ENCODE data around the gene PHF23. TPM values are rescaled to one million over a fixed set of nuclear protein-coding genes. Genes with fewer than 3 reads are reported as not detected.
A peak's percentile ranks its signal among the peaks of the same experiment; 100 is the strongest.

The PHF23 gene
- total and polyA plus RNA-seq, 9 of the 15 experiments (the other 6 are each of a cell fraction or from before 2014, with no cell fraction given), result 7.4 to 87.5 (median 33.7) TPM

DNA sequence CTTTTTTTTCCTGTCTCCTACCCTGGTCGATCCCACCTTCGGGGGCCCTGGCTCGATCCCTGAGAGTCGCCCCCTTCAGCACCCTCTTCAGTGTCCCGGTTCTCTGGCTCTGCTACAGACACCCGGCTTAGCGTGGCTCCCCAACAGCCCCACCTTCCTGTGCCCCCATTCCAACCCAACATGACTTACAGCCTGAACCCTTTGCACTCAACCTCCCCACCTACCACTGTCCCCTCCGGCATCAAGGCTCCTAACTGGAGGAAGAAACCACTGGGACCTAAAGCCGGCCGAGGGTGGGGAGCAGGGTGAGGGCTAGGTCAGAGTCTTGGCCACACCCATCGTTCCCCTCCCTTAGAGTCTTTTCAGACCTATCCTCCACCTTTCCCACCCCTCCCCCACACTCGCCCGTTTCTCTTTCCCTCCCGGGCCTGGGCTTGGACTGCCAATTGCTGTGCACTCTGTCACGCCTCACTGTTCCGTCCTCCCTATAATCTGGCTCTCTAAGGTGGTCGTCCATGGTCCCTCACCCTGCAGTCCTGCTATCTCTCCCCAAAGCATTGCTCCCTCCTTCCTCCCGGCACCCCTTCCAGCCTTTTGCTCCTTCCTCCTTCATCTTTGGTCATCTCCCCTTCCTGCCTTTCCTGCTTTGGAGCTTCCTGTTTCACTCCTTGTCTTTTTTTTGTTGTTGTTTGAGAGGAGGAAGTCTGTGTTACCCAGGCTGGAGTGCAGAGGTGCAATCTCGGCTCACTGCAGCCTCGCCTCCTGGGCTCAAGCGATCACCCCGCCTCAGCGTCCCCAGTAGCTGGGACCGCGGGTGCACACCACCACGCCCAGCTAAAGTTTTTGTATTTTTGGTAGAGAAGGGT lies 23.9 kb upstream of the PHF23 start (continued):
- TF ChIP-seq, protein P1, sequence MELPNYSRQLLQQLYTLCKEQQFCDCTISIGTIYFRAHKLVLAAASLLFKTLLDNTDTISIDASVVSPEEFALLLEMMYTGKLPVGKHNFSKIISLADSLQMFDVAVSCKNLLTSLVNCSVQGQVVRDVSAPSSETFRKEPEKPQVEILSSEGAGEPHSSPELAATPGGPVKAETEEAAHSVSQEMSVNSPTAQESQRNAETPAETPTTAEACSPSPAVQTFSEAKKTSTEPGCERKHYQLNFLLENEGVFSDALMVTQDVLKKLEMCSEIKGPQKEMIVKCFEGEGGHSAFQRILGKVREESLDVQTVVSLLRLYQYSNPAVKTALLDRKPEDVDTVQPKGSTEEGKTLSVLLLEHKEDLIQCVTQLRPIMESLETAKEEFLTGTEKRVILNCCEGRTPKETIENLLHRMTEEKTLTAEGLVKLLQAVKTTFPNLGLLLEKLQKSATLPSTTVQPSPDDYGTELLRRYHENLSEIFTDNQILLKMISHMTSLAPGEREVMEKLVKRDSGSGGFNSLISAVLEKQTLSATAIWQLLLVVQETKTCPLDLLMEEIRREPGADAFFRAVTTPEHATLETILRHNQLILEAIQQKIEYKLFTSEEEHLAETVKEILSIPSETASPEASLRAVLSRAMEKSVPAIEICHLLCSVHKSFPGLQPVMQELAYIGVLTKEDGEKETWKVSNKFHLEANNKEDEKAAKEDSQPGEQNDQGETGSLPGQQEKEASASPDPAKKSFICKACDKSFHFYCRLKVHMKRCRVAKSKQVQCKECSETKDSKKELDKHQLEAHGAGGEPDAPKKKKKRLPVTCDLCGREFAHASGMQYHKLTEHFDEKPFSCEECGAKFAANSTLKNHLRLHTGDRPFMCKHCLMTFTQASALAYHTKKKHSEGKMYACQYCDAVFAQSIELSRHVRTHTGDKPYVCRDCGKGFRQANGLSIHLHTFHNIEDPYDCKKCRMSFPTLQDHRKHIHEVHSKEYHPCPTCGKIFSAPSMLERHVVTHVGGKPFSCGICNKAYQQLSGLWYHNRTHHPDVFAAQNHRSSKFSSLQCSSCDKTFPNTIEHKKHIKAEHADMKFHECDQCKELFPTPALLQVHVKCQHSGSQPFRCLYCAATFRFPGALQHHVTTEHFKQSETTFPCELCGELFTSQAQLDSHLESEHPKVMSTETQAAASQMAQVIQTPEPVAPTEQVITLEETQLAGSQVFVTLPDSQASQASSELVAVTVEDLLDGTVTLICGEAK (IDR thresholded peaks at IDR 0.05), result peak; percentile 57
- TF ChIP-seq, protein P1 (CRISPR knock-in tag; IDR thresholded peaks at IDR 0.05), result no peak
- TF ChIP-seq POLR2A (conservative IDR thresholded peaks at IDR 0.05) (peak; percentile 58), SMARCA4 (IDR thresholded peaks at IDR 0.05) (peak; percentile 60; the same call in 1 of the 2 replicates), SMARCB1 (IDR thresholded peaks at IDR 0.05; ENCODE audit: insufficient read length, low read depth) (no peak), GABPA (tag; conservative IDR thresholded peaks at IDR 0.05; ENCODE audit: low read depth) (0 out of 2 replicates have a peak, but pooled peaks have one; percentile 35), ARID1B (IDR thresholded peaks at IDR 0.05) (peak; percentile 65; the same call in 1 of the 2 replicates), NBN (IDR thresholded peaks at IDR 0.05; ENCODE audit: low read depth) (peak; percentile 70; the same call in 1 of the 2 replicates), ZNF639 (CRISPR knock-in tag; conservative IDR thresholded peaks at IDR 0.05 in 1 of 2, IDR thresholded peaks at IDR 0.05 in 1 of 2) (no peak), LEF1 (IDR thresholded peaks at IDR 0.05) (peak; percentile 82), EZH2 (IDR thresholded peaks at IDR 0.05; ENCODE audit: borderline replicate concordance, low read depth, low read length) (no peak), MTA2 (IDR thresholded peaks at IDR 0.05; ENCODE audit: low read depth) (0 out of 2 replicates have a peak, but pooled peaks have one; percentile 34), SMARCA5 (IDR thresholded peaks at IDR 0.05) (peak; percentile 92), CTBP1 (IDR thresholded peaks at IDR 0.05; ENCODE audit: borderline replicate concordance) (peak; percentile 61; the same call in 1 of the 2 replicates), HDAC8 (tag; IDR thresholded peaks at IDR 0.05) (no peak), BRF1 (IDR thresholded peaks at IDR 0.05; ENCODE audit: borderline replicate concordance, extremely low read depth, insufficient read length) (no peak)
- TF ChIP-seq, protein P2, sequence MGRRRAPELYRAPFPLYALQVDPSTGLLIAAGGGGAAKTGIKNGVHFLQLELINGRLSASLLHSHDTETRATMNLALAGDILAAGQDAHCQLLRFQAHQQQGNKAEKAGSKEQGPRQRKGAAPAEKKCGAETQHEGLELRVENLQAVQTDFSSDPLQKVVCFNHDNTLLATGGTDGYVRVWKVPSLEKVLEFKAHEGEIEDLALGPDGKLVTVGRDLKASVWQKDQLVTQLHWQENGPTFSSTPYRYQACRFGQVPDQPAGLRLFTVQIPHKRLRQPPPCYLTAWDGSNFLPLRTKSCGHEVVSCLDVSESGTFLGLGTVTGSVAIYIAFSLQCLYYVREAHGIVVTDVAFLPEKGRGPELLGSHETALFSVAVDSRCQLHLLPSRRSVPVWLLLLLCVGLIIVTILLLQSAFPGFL (CRISPR knock-in tag; IDR thresholded peaks at IDR 0.05), result no peak

All from K562 (cell line).